ENCODE results near the gene PLEKHG2. TPM values are rescaled to one million over a fixed set of nuclear protein-coding genes. Genes with fewer than 3 reads are reported as not detected.

The PLEKHG2 gene
- total RNA-seq, 2 experiments from 2014 or later = 30.4 to 65.9 TPM

DNA sequence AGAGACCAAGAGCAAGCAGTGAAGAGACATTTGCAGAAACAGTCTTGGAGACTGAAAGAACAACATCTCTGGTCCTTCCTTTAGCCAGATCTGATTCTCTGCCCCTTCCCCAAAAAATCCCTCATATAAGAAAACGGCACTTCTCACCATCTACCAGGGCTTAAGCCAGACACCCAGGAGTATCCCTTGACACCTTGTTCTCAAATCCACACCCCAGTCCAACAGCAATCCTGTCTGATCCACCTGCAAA is 1.7 kb upstream of the PLEKHG2 start:
- peaks cover 43% of the 10 kb centered on the region for H3K79me2 ChIP-seq (ENCODE audit: insufficient read depth, low read depth, low read length)

DNA sequence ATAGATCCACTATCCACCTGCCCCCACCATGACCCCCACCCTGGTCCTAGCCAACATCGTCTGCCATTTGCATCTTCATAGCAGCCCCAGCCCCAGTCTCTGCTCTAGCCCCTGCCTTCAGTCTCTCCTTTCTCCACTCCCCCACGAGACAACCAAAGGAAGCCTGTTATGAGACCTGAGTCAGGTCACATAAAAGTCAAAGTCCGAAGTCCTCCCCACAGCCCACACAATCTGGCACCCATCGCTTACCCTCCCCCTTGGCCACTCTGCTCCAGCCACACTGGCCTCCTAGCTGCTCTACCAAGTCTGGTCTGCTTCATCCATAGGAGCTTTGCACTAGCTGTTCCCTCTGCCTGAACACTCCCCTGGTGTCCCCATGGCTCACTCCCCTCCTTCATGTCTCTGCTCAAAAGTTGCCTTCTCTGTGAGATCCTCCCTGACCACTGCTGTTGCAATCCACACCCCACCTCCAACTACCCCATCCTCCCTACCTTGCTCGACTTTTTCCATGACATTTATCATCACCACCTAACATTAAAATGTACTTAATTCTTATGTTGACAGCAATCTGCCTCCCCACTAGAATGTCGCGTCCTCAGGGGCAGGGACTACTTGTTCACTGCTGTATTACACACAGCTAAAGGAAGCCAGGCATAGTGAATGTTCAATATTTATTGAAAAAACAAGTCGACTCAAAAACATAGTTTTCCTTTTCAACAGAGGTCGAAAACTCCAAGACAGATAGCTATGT is 1.2 kb upstream of the PLEKHG2 start:
- H3K79me2 ChIP-seq (ENCODE audit: insufficient read depth, low read depth, low read length) = peaks cover 43% of the 10 kb centered on the region
- intact Hi-C loops (cut with micrococcal nuclease; ENCODE audit: unreplicated experiment) = loop anchor here (1.0 kb wide), 1 partner anchor 199 kb away; no protein-coding TSS in a partner anchor
- no peak for DNase-seq (ENCODE audit: low spot score)
- H4K20me1 ChIP-seq (ENCODE audit: insufficient read depth, low read length) = peaks cover 4% of the 10 kb centered on the region
- peaks cover 27% of the 10 kb centered on the region for H3K36me3 ChIP-seq (ENCODE audit: insufficient read depth, low read length)
- peak overlapping the region; percentile 61 for H3K4me3 ChIP-seq (ENCODE audit: low read depth, low read length, poor library complexity, severe bottlenecking)
- CTCF ChIA-PET (ENCODE audit: unreplicated experiment) = interaction anchor here (0.9 to 1.0 kb wide), 2 partner anchors 10 to 13 kb away, joined by 3 read pairs; no protein-coding TSS in a partner anchor
- TF ChIP-seq, protein P1, sequence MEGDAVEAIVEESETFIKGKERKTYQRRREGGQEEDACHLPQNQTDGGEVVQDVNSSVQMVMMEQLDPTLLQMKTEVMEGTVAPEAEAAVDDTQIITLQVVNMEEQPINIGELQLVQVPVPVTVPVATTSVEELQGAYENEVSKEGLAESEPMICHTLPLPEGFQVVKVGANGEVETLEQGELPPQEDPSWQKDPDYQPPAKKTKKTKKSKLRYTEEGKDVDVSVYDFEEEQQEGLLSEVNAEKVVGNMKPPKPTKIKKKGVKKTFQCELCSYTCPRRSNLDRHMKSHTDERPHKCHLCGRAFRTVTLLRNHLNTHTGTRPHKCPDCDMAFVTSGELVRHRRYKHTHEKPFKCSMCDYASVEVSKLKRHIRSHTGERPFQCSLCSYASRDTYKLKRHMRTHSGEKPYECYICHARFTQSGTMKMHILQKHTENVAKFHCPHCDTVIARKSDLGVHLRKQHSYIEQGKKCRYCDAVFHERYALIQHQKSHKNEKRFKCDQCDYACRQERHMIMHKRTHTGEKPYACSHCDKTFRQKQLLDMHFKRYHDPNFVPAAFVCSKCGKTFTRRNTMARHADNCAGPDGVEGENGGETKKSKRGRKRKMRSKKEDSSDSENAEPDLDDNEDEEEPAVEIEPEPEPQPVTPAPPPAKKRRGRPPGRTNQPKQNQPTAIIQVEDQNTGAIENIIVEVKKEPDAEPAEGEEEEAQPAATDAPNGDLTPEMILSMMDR (conservative IDR thresholded peaks at IDR 0.05; ENCODE audit: low read length) = no peak
- no peak for TF ChIP-seq EZH2phosphoT487 (IDR thresholded peaks at IDR 0.05; ENCODE audit: borderline replicate concordance, low read depth, low read length)
- BruUV-seq (replicated peaks) = no TSS peak
- H3K4me2 ChIP-seq (ENCODE audit: low read length) = peak overlapping the region; percentile 96
- POLR2A ChIA-PET = interaction anchor here (1.3 to 1.6 kb wide), 4 partner anchors 9 to 25 kb away, joined by 4 to 9 read pairs (median 6); partner anchors contain the start of genes MED29, PAF1 and RPS16
- H3K27ac ChIP-seq (ENCODE audit: low read depth, low read length, poor library complexity, severe bottlenecking) = peak overlapping the region; percentile 91
- H3K9me2 ChIP-seq (ENCODE audit: insufficient read depth, low read length) = no peaks in the 10 kb centered on the region
- no peak overlapping the region for H2AFZ ChIP-seq (ENCODE audit: low read length)
- H3K9me3 ChIP-seq (ENCODE audit: low read length) = no peaks in the 10 kb centered on the region
- H3K4me1 ChIP-seq (ENCODE audit: insufficient read depth, low read length, poor library complexity, severe bottlenecking) = peaks cover 33% of the 10 kb centered on the region

More for the DNA sequence above, 1.7 kb upstream of the PLEKHG2 start:
- Histone ChIP-seq H4K20me1 (ENCODE audit: insufficient read depth, low read length) (peaks cover 4% of the 10 kb centered on the region), H3K4me1 (ENCODE audit: insufficient read depth, low read length, poor library complexity, severe bottlenecking) (peaks cover 38% of the 10 kb centered on the region), H3K9me2 (ENCODE audit: insufficient read depth, low read length) (no peaks in the 10 kb centered on the region), H3K9me3 (ENCODE audit: low read length) (no peaks in the 10 kb centered on the region), H3K36me3 (ENCODE audit: insufficient read depth, low read length) (peaks cover 22% of the 10 kb centered on the region), H3K27ac (ENCODE audit: low read depth, low read length, poor library complexity, severe bottlenecking) (peak overlapping the region; percentile 91), H2AFZ (ENCODE audit: low read length) (no peak overlapping the region), H3K4me2 (ENCODE audit: low read length) (peak overlapping the region; percentile 96), H3K4me3 (ENCODE audit: low read depth, low read length, poor library complexity, severe bottlenecking) (peak overlapping the region; percentile 96)
- BruUV-seq (replicated peaks) = no TSS peak
- ChIA-PET CTCF (ENCODE audit: unreplicated experiment) (interaction anchor here (0.9 kb wide), 1 partner anchor 13 kb away, joined by 3 read pairs; no protein-coding TSS in a partner anchor), POLR2A (interaction anchor here (1.5 kb wide), 1 partner anchor 13 kb away, joined by 9 read pairs; no protein-coding TSS in a partner anchor)
- intact Hi-C loops (cut with micrococcal nuclease; ENCODE audit: unreplicated experiment) = loop anchor here (1.0 kb wide), 1 partner anchor 198 kb away; no protein-coding TSS in a partner anchor
- DNase-seq (ENCODE audit: low spot score) = no peak
- no peak for TF ChIP-seq EZH2phosphoT487 (IDR thresholded peaks at IDR 0.05; ENCODE audit: borderline replicate concordance, low read depth, low read length)
- TF ChIP-seq, protein P1 (conservative IDR thresholded peaks at IDR 0.05; ENCODE audit: low read length) = no peak

DNA sequence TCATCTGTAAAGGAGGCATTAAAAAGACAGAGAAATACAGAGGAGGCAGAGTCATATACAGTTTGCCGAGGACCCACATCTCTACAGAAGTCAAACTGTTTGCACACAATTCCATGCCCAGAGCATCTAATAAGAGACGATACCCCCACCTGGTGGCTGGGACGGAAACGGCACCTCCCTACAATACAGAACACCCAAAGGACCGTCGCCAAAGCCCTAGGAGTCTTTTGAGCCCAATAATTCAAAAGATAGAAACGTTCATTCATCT is 703 bp upstream of the PLEKHG2 start:
- Histone ChIP-seq H3K4me3 (ENCODE audit: low read depth, low read length, poor library complexity, severe bottlenecking) (peak overlapping the region; percentile 61), H3K79me2 (ENCODE audit: insufficient read depth, low read depth, low read length) (peaks cover 43% of the 10 kb centered on the region), H3K36me3 (ENCODE audit: insufficient read depth, low read length) (peaks cover 32% of the 10 kb centered on the region), H4K20me1 (ENCODE audit: insufficient read depth, low read length) (peaks cover 4% of the 10 kb centered on the region), H2AFZ (ENCODE audit: low read length) (no peak overlapping the region), H3K9me2 (ENCODE audit: insufficient read depth, low read length) (no peaks in the 10 kb centered on the region), H3K4me2 (ENCODE audit: low read length) (peak overlapping the region; percentile 96), H3K9me3 (ENCODE audit: low read length) (no peaks in the 10 kb centered on the region), H3K4me1 (ENCODE audit: insufficient read depth, low read length, poor library complexity, severe bottlenecking) (peaks cover 33% of the 10 kb centered on the region), H3K27ac (ENCODE audit: low read depth, low read length, poor library complexity, severe bottlenecking) (peak overlapping the region; percentile 91)
- intact Hi-C loops (cut with micrococcal nuclease; ENCODE audit: unreplicated experiment) = loop anchor here (1.0 kb wide), 4 partner anchors 14 to 286 kb away; partner anchors contain the start of genes PAK4 and SAMD4B
- ChIA-PET POLR2A (interaction anchor here (1.3 to 1.6 kb wide), 4 partner anchors 10 to 24 kb away, joined by 4 to 9 read pairs (median 6); partner anchors contain the start of genes MED29, PAF1 and RPS16), CTCF (ENCODE audit: unreplicated experiment) (interaction anchor here (0.9 to 1.0 kb wide), 2 partner anchors 11 to 14 kb away, joined by 3 read pairs; no protein-coding TSS in a partner anchor)
- BruUV-seq (replicated peaks) = no TSS peak
- peak; percentile 95 for DNase-seq (ENCODE audit: low spot score)
- TF ChIP-seq, protein P1 (conservative IDR thresholded peaks at IDR 0.05; ENCODE audit: low read length) = peak; percentile 100
- no peak for TF ChIP-seq EZH2phosphoT487 (IDR thresholded peaks at IDR 0.05; ENCODE audit: borderline replicate concordance, low read depth, low read length)

Data from OCI-LY7 (cell line).